Activated CD4-positive, alpha-beta T cell treated with anti-CD3 and anti-CD28 coated beads, Interleukin-2, amount 10 ng/mL, durations not matched to agents 7 days and 5 days (primary cell): ENCODE data around the gene EMILIN3. TPM values are rescaled to one million over a fixed set of nuclear protein-coding genes. Genes with fewer than 3 reads are reported as not detected.
A peak's percentile ranks its signal among the peaks of the same experiment; 100 is the strongest.

Source experiments
- CTCF ChIA-PET: fragments of 350-600 bp; sonication (Branson Sonifier 250); formaldehyde crosslinking; loops from one replicate; lab custom pipeline; 2021; ENCODE audit warnings: antibody characterized with exemption; lab: Charles Lee
- POLR2A ChIA-PET: fragments of 350-600 bp; sonication (Branson Sonifier 250); formaldehyde crosslinking; loops from one replicate; lab custom pipeline; 2021; ENCODE audit warnings: antibody characterized with exemption; lab: Charles Lee
- DNase-seq: peaks from one replicate; pipeline ENCODE4 v3.0.0-alpha.2; 2020
- H3K27ac Mint-ChIP-seq: one replicate; pipeline ENCODE4 v1.8.0; 2021; ENCODE audit warnings: mild to moderate bottlenecking, moderate library complexity, mixed read lengths
- H3K27me3 Mint-ChIP-seq: one replicate; pipeline ENCODE4 v1.8.0; 2021; ENCODE audit warnings: mixed read lengths
- H3K36me3 Mint-ChIP-seq: one replicate; pipeline ENCODE4 v1.8.0; 2021; ENCODE audit warnings: low read depth, mixed read lengths
- H3K4me1 Mint-ChIP-seq: one replicate; pipeline ENCODE4 v1.8.0; 2021; ENCODE audit warnings: mixed read lengths
- H3K4me3 Mint-ChIP-seq: one replicate; pipeline ENCODE4 v1.8.0; 2021; ENCODE audit warnings: mild to moderate bottlenecking, moderate library complexity, mixed read lengths
- H3K9me3 Mint-ChIP-seq: one replicate; pipeline ENCODE4 v1.8.0; 2021; ENCODE audit warnings: mixed read lengths
- total RNA-seq, 2 experiments: library from RNA; stranded (reverse); gene quantifications; one replicate each; pipeline ENCODE4 v1.2.3, GENCODE V29; 2021

Gene EMILIN3
- total RNA-seq, 2 experiments from 2014 or later, result not detected

GRCh38 chr20:41382791-41383305 is 16.2 kb upstream of the EMILIN3 start:
- POLR2A ChIA-PET, result no interaction called here
- peaks cover 15% of the 10 kb centered on the region for H3K4me1 Mint-ChIP-seq
- no peaks in the 10 kb centered on the region for H3K36me3 Mint-ChIP-seq
- DNase-seq, result no peak
- H3K27me3 Mint-ChIP-seq, result peaks cover 19% of the 10 kb centered on the region
- H3K9me3 Mint-ChIP-seq, result no peaks in the 10 kb centered on the region
- no peak overlapping the region for H3K27ac Mint-ChIP-seq
- CTCF ChIA-PET, result no interaction called here
- H3K4me3 Mint-ChIP-seq, result no peak overlapping the region

GRCh38 chr20:41380551-41381193 is 14.1 kb upstream of the EMILIN3 start:
- no peaks in the 10 kb centered on the region for H3K36me3 Mint-ChIP-seq
- no peaks in the 10 kb centered on the region for H3K9me3 Mint-ChIP-seq
- H3K4me1 Mint-ChIP-seq, result peaks cover 15% of the 10 kb centered on the region
- ChIA-PET CTCF (no interaction called here), POLR2A (no interaction called here)
- peaks cover 28% of the 10 kb centered on the region for H3K27me3 Mint-ChIP-seq
- H3K4me3 Mint-ChIP-seq, result no peak overlapping the region
- DNase-seq, result no peak
- no peak overlapping the region for H3K27ac Mint-ChIP-seq

- H3K4me1 Mint-ChIP-seq, result peaks cover 15% of the 10 kb centered on the region
- peaks cover 28% of the 10 kb centered on the region for H3K27me3 Mint-ChIP-seq
These were observed 12.9 kb upstream of the EMILIN3 start for GRCh38 chr20:41379551-41379950.

GRCh38 chr20:41377275-41377674 is 10.7 kb upstream of the EMILIN3 start:
- H3K36me3 Mint-ChIP-seq, result no peaks in the 10 kb centered on the region
- H3K27me3 Mint-ChIP-seq, result peaks cover 28% of the 10 kb centered on the region
- no peak overlapping the region for H3K27ac Mint-ChIP-seq

More at GRCh38 chr20:41379551-41379950, 12.9 kb upstream of the EMILIN3 start:
- Mint-ChIP-seq H3K4me3 (no peak overlapping the region), H3K27ac (no peak overlapping the region), H3K36me3 (no peaks in the 10 kb centered on the region), H3K9me3 (no peaks in the 10 kb centered on the region)
- no peak for DNase-seq
- POLR2A ChIA-PET, result no interaction called here
- CTCF ChIA-PET, result interaction anchor here (0.6 kb wide), 1 partner anchor 177 kb away, joined by 3 read pairs; no protein-coding TSS in a partner anchor

GRCh38 chr20:41376349-41376748 is 9.7 kb upstream of the EMILIN3 start:
- peaks cover 9% of the 10 kb centered on the region for H3K9me3 Mint-ChIP-seq
- no peak overlapping the region for H3K4me3 Mint-ChIP-seq
- CTCF ChIA-PET, result no interaction called here
- peaks cover 15% of the 10 kb centered on the region for H3K4me1 Mint-ChIP-seq
- H3K27me3 Mint-ChIP-seq, result peaks cover 30% of the 10 kb centered on the region
- H3K27ac Mint-ChIP-seq, result no peak overlapping the region
- no peak for DNase-seq
- no peaks in the 10 kb centered on the region for H3K36me3 Mint-ChIP-seq
- POLR2A ChIA-PET, result no interaction called here

More at GRCh38 chr20:41377275-41377674, 10.7 kb upstream of the EMILIN3 start:
- DNase-seq, result no peak
- Mint-ChIP-seq H3K4me1 (peaks cover 15% of the 10 kb centered on the region), H3K9me3 (peaks cover 7% of the 10 kb centered on the region), H3K4me3 (no peak overlapping the region)
- CTCF ChIA-PET, result no interaction called here
- POLR2A ChIA-PET, result no interaction called here

DNA sequence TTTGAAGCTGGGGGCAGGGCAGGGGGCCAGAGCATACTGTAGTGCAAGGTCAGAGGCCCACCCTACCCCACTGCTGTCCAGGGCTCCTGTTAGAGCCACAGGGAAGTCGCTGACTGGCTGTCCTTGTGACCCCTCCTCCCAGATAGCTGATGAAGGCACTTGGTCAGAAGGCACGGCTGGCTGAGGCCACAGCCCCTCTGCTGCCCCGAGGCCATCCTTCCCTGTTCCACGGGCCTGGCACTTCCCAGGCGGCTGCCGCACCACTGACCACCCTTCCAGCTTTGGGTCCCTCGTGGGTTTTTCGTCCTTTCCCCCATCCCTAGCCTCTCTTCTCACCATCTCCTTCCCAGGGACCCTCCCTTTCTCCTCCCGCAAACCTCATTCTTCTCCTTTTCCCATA is 9.2 kb upstream of the EMILIN3 start:
- peaks cover 14% of the 10 kb centered on the region for H3K4me1 Mint-ChIP-seq
- no peak overlapping the region for H3K27ac Mint-ChIP-seq
- H3K4me3 Mint-ChIP-seq, result no peak overlapping the region
- no peak for DNase-seq
- H3K9me3 Mint-ChIP-seq, result peaks cover 12% of the 10 kb centered on the region
- H3K27me3 Mint-ChIP-seq, result peaks cover 32% of the 10 kb centered on the region
- H3K36me3 Mint-ChIP-seq, result no peaks in the 10 kb centered on the region
- ChIA-PET POLR2A (no interaction called here), CTCF (no interaction called here)

DNA sequence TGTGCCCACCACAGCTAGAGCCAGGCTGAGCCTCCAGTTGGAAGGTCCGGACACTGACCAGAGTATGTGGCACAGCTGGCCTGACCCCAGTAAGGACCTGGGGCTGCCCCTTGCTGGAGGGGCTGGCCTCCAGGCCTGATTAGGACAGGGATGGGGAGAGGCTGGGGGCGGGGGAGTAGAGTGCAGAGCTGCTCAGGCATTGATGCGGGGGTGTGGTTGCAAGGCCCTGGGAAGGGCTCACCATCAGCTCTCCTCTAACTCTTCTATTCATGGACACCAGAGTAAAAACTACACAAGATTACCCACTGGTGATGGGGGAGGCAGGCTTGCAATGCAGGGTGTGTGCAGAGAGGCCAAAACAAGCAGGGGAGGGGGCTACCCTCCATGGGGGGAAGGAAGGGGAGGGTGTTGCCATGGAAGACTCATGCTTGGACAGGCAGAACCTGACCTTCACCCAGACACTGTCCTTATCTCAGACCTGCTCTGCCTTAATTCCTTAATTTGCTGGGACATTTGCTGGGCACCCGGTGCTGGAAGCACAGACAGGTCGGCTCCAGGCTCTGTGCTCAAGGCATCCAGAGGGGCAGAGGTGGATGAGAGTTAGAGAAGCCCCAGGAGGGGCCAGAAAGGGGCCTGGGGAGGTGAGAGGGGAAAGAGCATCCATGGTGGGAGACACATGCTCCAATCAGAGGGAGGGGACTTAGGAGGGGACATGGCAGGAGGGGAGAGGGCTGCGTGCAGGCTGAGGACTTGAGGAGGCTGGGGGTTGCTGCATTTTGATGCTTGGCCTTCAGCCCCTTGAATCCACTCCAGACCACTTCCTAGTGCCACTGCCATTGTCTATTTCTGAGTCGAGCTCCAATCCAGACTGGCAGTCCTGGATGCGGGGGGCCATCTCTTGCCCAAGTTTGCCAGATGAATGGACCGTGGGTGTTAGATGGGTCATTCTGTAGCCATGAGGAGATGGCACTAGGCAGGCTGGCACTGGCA is 7.6 kb upstream of the EMILIN3 start:
- H3K27me3 Mint-ChIP-seq, result peaks cover 25% of the 10 kb centered on the region
- ChIA-PET CTCF (no interaction called here), POLR2A (no interaction called here)
- H3K4me3 Mint-ChIP-seq, result no peak overlapping the region
- H3K4me1 Mint-ChIP-seq, result no peaks in the 10 kb centered on the region
- no peaks in the 10 kb centered on the region for H3K36me3 Mint-ChIP-seq
- peaks cover 12% of the 10 kb centered on the region for H3K9me3 Mint-ChIP-seq
- H3K27ac Mint-ChIP-seq, result no peak overlapping the region
- DNase-seq, result no peak

- Mint-ChIP-seq H3K27ac (peak overlapping the region; percentile 16), H3K27me3 (peaks cover 26% of the 10 kb centered on the region), H3K4me3 (no peak overlapping the region), H3K4me1 (no peaks in the 10 kb centered on the region), H3K36me3 (no peaks in the 10 kb centered on the region), H3K9me3 (peaks cover 12% of the 10 kb centered on the region)
- ChIA-PET POLR2A (no interaction called here), CTCF (no interaction called here)
- no peak for DNase-seq
These were observed 6.7 kb upstream of the EMILIN3 start for GRCh38 chr20:41373251-41373783.

DNA sequence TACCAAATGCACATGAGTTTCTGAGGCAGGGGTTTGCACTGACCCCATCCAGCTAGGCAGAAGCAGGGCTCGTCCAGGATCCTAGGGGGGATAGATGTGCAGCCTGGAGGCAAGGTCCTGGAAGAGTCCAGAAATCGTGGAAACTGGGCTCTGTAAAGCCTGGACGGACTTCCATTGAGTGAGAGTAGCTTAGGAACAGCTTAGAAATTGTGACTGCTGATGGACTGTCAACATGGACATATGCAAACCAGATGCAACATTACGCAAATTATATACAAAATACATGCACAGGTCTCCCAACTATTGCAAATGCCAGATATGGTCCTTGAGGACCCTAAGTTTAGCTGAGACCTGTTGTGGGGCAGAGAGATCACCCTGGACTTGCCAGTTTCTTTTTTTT is 4.8 kb upstream of the EMILIN3 start:
- H3K27me3 Mint-ChIP-seq, result peaks cover 27% of the 10 kb centered on the region
- no peak overlapping the region for H3K27ac Mint-ChIP-seq
- POLR2A ChIA-PET, result no interaction called here
- no peak for DNase-seq
- CTCF ChIA-PET, result no interaction called here
- H3K4me1 Mint-ChIP-seq, result peaks cover 2% of the 10 kb centered on the region
- H3K4me3 Mint-ChIP-seq, result no peak overlapping the region
- H3K9me3 Mint-ChIP-seq, result peaks cover 12% of the 10 kb centered on the region
- H3K36me3 Mint-ChIP-seq, result no peaks in the 10 kb centered on the region

DNA sequence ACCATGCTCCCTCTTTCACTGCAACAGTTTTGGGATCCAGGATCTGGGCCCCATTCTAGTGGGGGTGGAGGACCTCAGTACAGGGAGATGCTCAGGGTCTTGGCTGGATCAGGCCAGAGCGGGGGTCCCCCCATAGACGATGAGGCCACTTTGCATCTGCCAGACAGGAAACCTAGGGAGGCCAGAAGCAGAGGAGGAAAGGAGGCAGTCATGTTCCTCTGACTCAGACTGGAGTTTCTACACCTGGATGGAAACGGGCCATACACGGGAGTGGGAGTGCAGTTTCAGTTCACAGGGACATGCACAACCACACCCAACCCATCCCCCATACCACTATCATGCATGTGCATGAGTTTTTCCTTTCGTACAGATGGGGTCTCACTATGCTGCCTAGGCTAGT is 3.6 kb upstream of the EMILIN3 start:
- H3K27ac Mint-ChIP-seq, result no peak overlapping the region
- peaks cover 12% of the 10 kb centered on the region for H3K9me3 Mint-ChIP-seq
- H3K36me3 Mint-ChIP-seq, result no peaks in the 10 kb centered on the region
- no peak for DNase-seq
- H3K4me3 Mint-ChIP-seq, result no peak overlapping the region
- H3K4me1 Mint-ChIP-seq, result peaks cover 2% of the 10 kb centered on the region
- POLR2A ChIA-PET, result no interaction called here
- CTCF ChIA-PET, result no interaction called here
- H3K27me3 Mint-ChIP-seq, result peaks cover 32% of the 10 kb centered on the region

GRCh38 chr20:41369673-41370072 is 3.1 kb upstream of the EMILIN3 start:
- Mint-ChIP-seq H3K4me3 (no peak overlapping the region), H3K27ac (no peak overlapping the region), H3K27me3 (peaks cover 35% of the 10 kb centered on the region), H3K4me1 (peaks cover 2% of the 10 kb centered on the region), H3K9me3 (peaks cover 12% of the 10 kb centered on the region), H3K36me3 (no peaks in the 10 kb centered on the region)
- CTCF ChIA-PET, result no interaction called here
- POLR2A ChIA-PET, result no interaction called here
- DNase-seq, result no peak

DNA sequence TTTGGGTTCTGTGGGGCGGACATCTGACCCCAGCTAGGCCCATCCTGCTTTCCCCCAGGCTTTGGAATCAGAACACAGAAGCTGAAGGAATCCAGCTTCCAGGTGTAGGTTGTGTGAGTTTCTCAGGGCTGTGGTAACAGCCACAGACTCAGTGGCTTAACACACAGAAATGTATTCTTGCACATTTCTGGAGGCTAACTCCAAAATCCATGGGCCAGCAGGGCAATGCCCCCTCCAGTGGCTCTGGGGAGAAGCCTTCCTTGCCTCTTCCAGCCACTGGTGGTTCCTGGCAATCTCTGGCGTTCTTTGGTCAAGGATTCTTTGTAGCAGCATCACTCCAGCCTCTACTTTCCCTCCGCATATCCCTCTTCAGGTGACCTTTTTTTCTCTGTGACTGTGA is 1.3 kb upstream of the EMILIN3 start:
- Mint-ChIP-seq H3K4me1 (peaks cover 2% of the 10 kb centered on the region), H3K27ac (no peak overlapping the region), H3K4me3 (no peak overlapping the region), H3K9me3 (peaks cover 10% of the 10 kb centered on the region), H3K27me3 (peaks cover 38% of the 10 kb centered on the region), H3K36me3 (no peaks in the 10 kb centered on the region)
- POLR2A ChIA-PET, result no interaction called here
- no peak for DNase-seq
- CTCF ChIA-PET, result no interaction called here

DNA sequence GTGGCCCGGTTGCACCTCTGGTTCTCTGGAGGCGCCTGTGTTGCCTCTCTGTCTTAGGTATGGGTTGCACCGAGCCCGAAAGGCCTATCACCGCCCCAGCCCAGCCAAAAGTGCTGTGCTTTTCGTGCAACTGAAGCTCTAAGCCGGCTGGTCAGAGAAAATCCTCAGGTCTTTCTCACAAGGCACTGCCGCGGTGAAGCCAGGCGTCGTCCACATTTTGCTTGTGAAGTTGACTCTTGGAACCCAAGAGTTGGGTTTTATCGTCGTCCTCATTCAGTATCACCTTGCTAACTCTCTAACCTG is 726 bp upstream of the EMILIN3 start:
- no peak for DNase-seq
- Mint-ChIP-seq H3K36me3 (no peaks in the 10 kb centered on the region), H3K4me3 (no peak overlapping the region), H3K9me3 (peaks cover 5% of the 10 kb centered on the region), H3K4me1 (peaks cover 2% of the 10 kb centered on the region), H3K27me3 (peaks cover 38% of the 10 kb centered on the region), H3K27ac (no peak overlapping the region)
- ChIA-PET POLR2A (no interaction called here), CTCF (no interaction called here)
